ENCODE measurements around the gene C2orf81. TPM values are rescaled to one million over a fixed set of nuclear protein-coding genes. Genes with fewer than 3 reads are reported as not detected.
"Not testable (repeated sequence)": the region's sequence is repeated elsewhere in the genome, so short reads cannot be mapped to it uniquely, and the experiment has no call there.

Gene C2orf81
- 0.34 and 1.3 TPM in 2 replicates for total RNA-seq (2014; rRNA removed; shearing (Covaris generic))

- 0 out of 2 replicates have a peak within 1 kb of the TSS, but pooled peaks have one; percentile 5 for H3K27ac ChIP-seq
- H3K4me1 ChIP-seq (replicated peaks), result peaks cover 12% of the 10 kb centered on the region
- H3K27me3 ChIP-seq (replicated peaks), result peaks cover 7% of the 10 kb centered on the region
- H3K36me3 ChIP-seq, result peaks cover 6% of the 10 kb centered on the region
- peak within 1 kb of the TSS; percentile 48 for H3K4me3 ChIP-seq
- H3K9me3 ChIP-seq (replicated peaks), result no peaks in the 10 kb centered on the region
- peak; percentile 75 to 88 for DNase-seq (ENCODE audit: low read depth in 1 of 2, low spot score in 2 of 2)
Observed at GRCh38 chr2:74421221-74421870, at the start of gene C2orf81, which contains the start of gene WDR54. Gene C2orf81, minus strand, starts transcription at chr2:74421619. Its CDS starts 59 bp downstream, at chr2:74421560. Gene WDR54, plus strand, starts transcription at chr2:74421730. Its CDS starts 424 bp downstream, at chr2:74422154.

DNA sequence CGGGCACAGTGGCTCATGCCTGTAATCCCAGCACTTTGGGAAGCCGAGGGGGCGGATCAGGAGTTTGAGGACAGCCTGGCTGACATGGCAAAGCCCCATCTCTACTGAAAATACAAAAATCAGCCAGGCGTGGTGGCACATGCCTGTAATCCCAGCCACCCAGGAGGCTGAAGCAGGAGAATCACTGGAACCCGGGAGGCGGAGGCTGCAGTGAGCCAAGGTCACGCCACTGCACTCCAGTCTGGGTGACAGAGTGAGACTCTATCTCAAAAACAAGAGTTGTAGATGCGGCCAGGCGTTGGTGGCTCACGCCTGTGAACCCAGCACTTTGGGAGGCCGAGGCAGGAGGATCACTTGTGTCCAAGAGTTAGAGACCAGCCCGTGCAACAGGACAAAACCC is 49.3 kb upstream of the C2orf81 start:
- not testable (repeated sequence) for H3K27me3 ChIP-seq (replicated peaks); H3K9me3 ChIP-seq (replicated peaks); H3K4me3 ChIP-seq; DNase-seq (ENCODE audit: low read depth in 1 of 2, low spot score in 2 of 2); H3K27ac ChIP-seq
- Histone ChIP-seq H3K36me3 (peaks cover 31% of the 10 kb centered on the region), H3K4me1 (replicated peaks) (peaks cover 13% of the 10 kb centered on the region)

DNA sequence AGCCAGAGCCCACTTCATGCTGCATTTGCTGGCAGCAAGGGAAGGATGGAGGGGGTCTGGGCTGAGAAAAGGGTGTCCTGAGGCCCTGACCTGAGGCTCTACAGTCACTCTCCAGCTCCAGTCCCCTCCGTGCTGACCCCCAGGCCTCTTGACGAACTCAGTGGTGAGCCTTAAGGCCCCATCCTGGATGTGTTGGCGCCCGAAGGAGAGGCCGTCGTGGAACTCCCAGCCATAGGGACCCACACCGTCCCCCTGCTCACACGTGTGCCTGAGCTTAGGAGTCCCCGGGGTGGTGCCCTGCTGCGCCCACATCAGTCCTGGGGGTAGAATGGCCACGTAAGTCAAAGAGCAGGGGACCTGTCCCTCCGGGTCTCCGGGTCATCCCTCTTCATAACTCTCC is 43.0 kb upstream of the C2orf81 start:
- no peak for DNase-seq (ENCODE audit: low read depth in 1 of 2, low spot score in 2 of 2)

DNA sequence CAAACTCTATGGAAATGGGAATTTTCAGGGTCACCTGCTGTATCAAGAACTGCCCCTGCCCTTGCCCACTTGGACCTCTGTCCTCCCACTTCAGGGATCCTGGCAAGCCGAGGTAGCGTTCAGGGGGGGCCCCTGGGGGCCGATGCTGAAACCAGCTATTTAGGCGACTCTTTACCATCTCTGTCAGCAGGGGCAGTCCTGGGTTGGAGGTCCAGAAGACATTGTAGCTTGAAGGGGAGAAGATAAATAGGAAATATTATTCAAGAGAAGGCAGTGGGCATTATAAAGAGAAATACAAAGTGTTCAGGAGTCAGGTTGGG is 41.3 kb upstream of the C2orf81 start:
- H3K4me3 ChIP-seq, result no peak overlapping the region
- H3K27me3 ChIP-seq (replicated peaks), result no peaks in the 10 kb centered on the region
- peaks cover 34% of the 10 kb centered on the region for H3K36me3 ChIP-seq
- no peaks in the 10 kb centered on the region for H3K9me3 ChIP-seq (replicated peaks)
- DNase-seq (ENCODE audit: low read depth in 1 of 2, low spot score in 2 of 2), result no peak
- no peak overlapping the region for H3K27ac ChIP-seq
- peaks cover 8% of the 10 kb centered on the region for H3K4me1 ChIP-seq (replicated peaks)

More for the DNA sequence above, 43.0 kb upstream of the C2orf81 start:
- H3K9me3 ChIP-seq (replicated peaks), result no peaks in the 10 kb centered on the region
- H3K27ac ChIP-seq, result no peak overlapping the region
- peaks cover 34% of the 10 kb centered on the region for H3K36me3 ChIP-seq
- peaks cover 8% of the 10 kb centered on the region for H3K4me1 ChIP-seq (replicated peaks)
- peak overlapping the region; percentile 85 for H3K4me3 ChIP-seq
- no peaks in the 10 kb centered on the region for H3K27me3 ChIP-seq (replicated peaks)

DNA sequence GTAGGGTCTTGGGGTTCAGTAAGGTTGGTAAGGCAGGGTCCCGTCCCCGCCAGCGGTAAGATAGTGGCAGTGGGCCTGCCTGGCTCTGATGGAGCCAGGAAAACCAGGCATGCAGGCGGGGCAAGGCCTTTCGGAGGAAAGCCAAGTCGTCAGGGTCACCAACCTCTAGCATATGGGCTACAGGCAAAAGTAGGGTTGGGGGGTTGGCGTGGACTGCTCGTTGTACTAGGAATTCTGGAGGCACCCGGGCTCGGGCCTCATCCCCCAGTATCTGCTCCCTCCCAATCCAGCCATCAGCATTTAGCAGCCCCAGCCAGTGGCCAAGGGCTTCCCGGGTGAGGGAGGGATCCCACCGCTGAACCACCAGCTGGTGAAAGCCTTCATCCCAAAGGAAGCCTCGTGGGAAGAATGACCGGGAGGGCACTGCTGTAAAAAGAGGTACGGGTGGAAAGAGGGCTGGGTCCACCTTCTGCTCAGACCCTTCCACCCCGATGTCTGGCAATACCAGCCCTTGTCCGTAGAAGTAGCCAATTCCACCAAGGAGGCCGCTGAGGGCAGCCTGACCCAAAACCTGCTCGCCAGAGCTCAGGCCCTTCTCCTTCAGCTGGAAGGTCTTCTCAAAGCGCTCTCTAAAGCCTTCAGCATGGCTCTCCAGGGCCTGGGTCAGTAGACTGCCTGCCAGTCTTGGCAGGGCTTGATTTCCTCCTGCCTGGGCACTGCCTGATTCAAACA is 40.8 kb upstream of the C2orf81 start:
- no peak for DNase-seq (ENCODE audit: low read depth in 1 of 2, low spot score in 2 of 2)
- H3K4me1 ChIP-seq (replicated peaks), result peaks cover 9% of the 10 kb centered on the region
- peaks cover 34% of the 10 kb centered on the region for H3K36me3 ChIP-seq
- no peaks in the 10 kb centered on the region for H3K9me3 ChIP-seq (replicated peaks)
- H3K27ac ChIP-seq, result no peak overlapping the region
- H3K27me3 ChIP-seq (replicated peaks), result no peaks in the 10 kb centered on the region
- H3K4me3 ChIP-seq, result no peak overlapping the region

DNA sequence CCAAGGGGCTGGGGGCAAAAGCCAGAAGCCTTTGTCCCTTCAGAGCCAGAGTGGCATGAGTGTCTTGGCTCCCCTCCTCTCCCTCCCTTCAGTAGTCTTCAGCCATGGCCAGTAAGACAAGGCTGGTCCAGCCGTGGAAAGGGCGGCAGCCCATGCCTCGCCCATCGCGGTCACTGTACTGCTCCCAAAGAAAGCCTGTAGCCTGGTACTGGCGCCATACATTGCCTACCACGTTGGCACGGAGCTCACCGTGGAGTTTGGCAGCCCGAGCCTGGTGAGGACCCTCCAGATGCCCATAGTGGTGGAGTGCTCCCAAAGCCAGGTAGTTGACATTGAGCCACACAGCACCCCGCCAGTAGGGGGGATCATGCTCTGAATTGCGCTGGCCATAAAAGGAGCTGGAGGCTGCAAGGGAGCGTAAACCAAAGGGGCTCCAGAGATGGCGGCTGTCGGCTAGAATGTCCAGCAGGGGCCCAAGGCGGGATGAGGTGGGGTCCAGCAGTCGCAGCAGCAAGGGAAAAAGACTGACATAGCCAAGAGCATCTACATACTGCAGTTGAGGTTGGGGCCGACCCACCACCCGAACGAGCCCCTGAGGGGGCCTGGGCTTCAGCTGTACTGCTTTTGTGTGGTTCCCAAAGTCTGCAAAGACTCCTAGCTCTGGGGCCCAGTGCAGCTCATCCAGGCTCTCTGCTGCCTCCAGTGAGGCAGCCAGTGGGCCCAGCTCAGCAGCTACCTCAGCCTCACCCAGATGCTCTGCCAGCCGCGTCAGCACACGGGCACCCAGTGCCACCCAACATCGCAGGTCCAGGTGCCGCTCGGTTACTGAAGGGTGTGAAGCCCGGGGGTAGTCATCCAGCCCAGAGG is 40.0 kb upstream of the C2orf81 start:
- peaks cover 15% of the 10 kb centered on the region for H3K4me1 ChIP-seq (replicated peaks)
- DNase-seq (ENCODE audit: low read depth in 1 of 2, low spot score in 2 of 2), result no peak
- no peak overlapping the region for H3K4me3 ChIP-seq
- H3K36me3 ChIP-seq, result peaks cover 41% of the 10 kb centered on the region
- no peak overlapping the region for H3K27ac ChIP-seq
- H3K27me3 ChIP-seq (replicated peaks), result no peaks in the 10 kb centered on the region
- no peaks in the 10 kb centered on the region for H3K9me3 ChIP-seq (replicated peaks)

DNA sequence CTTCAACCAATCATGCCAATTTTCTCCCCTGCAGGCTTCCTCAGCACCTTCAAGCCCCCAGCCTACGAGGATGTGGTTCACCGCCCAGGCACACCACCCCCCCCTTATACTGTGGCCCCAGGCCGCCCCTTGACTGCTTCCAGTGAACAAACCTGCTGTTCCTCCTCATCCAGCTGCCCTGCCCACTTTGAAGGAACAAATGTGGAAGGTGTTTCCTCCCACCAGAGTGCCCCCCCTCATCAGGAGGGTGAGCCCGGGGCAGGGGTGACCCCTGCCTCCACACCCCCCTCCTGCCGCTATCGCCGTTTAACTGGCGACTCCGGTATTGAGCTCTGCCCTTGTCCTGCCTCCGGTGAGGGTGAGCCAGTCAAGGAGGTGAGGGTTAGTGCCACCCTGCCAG is 38.8 kb upstream of the C2orf81 start:
- peaks cover 42% of the 10 kb centered on the region for H3K36me3 ChIP-seq
- H3K4me3 ChIP-seq; H3K9me3 ChIP-seq (replicated peaks); H3K27me3 ChIP-seq (replicated peaks); H3K27ac ChIP-seq; DNase-seq (ENCODE audit: low read depth in 1 of 2, low spot score in 2 of 2): not testable (repeated sequence)
- peaks cover 21% of the 10 kb centered on the region for H3K4me1 ChIP-seq (replicated peaks)

DNA sequence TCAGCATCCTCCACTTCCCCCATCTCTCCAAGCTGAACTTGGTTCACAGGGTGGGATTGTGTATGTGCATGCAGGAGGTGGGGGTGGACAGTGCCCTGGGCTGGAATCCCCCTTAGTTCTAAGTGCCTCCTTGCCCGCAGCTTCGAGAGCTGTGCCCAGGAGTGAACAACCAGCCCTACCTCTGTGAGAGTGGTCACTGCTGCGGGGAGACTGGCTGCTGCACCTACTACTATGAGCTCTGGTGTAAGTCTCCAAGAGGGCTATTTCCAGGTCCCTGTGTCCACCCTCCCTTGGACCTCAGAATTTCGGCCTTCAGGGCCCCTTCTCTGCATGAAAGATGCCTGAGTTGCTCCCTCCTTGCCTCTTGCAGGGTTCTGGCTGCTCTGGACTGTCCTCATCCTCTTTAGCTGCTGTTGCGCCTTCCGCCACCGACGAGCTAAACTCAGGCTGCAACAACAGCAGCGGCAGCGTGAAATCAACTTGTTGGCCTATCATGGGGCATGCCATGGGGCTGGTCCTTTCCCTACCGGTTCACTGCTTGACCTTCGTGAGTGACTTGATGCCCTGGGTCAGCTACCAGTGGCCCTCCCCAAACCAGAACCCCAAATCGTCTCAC is 38.2 kb upstream of the C2orf81 start:
- not testable (repeated sequence) for H3K27me3 ChIP-seq (replicated peaks); DNase-seq (ENCODE audit: low read depth in 1 of 2, low spot score in 2 of 2); H3K27ac ChIP-seq; H3K9me3 ChIP-seq (replicated peaks); H3K4me3 ChIP-seq
- Histone ChIP-seq H3K36me3 (peaks cover 37% of the 10 kb centered on the region), H3K4me1 (replicated peaks) (peaks cover 19% of the 10 kb centered on the region)

DNA sequence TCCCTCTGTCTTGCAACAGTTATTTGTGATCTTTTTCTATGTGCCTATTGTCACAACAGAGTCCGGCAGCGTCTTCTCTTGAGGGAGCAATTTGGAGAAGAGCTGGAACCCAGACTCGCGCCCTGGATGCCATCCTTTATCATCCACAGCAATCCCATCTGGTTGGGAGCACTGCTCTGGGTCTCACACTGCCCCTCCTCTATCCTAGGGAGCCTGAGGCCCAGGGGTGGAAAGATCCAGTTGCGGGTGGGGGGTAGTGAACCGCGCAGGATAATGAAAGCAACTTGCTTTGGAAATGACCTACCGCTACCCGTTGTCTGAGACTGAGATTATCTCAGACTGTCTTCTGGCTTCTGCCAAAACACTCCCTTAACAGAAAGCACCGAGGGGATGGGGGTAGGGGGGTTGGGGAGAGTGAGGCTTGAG is 37.5 kb upstream of the C2orf81 start:
- peaks cover 37% of the 10 kb centered on the region for H3K36me3 ChIP-seq
- DNase-seq (ENCODE audit: low read depth in 1 of 2, low spot score in 2 of 2), result no peak
- H3K27ac ChIP-seq, result no peak overlapping the region
- no peaks in the 10 kb centered on the region for H3K9me3 ChIP-seq (replicated peaks)
- peaks cover 16% of the 10 kb centered on the region for H3K4me1 ChIP-seq (replicated peaks)
- peak overlapping the region; percentile 53 for H3K4me3 ChIP-seq
- H3K27me3 ChIP-seq (replicated peaks), result no peaks in the 10 kb centered on the region

DNA sequence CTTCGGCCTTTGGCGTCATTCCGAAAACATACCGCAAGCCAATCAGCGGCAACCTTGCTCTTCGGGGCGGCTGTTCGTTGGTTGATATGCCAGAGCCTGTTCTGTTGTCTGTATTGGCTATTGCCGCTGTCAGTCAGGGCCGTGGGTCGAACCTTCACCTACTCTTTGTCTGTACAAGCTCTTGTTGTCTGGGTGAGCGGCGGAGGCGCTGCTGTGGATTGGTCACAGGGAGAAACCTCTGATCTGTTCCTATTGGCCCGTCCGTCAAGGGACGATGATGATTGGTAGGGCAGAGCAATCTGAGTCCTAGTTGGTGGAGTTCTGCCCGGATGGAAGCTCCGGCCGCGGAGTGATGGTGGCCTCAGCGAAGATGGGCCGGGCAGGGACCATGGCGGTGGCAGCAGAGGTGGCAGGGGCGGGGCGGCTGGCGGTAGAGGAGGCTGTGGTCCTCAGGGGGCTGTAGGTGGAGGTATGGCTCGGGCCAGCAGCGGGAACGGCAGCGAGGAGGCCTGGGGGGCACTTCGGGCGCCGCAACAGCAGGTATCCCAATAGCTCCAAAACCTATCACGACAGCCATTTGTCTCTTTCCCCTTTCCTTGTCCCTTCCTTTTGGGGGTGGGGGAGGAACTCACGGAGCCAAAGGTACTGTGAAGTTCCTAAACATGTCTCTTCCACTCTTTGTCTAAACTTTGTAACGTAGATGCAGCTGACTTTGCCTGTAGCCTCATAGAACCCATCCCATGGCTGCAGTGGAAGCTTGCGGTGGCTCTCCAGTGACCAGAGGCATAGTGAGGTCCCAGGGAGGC is 36.9 kb upstream of the C2orf81 start, which contains the start of gene WBP1:
WBP1 (plus strand) TSS at position 307 of the 806 bp plus-strand sequence; CDS start at position 472, 165 bp downstream.
- Histone ChIP-seq H3K4me1 (replicated peaks) (peaks cover 16% of the 10 kb centered on the region), H3K27me3 (replicated peaks) (no peaks in the 10 kb centered on the region), H3K9me3 (replicated peaks) (no peaks in the 10 kb centered on the region), H3K4me3 (peak within 1 kb of the TSS; percentile 53), H3K36me3 (peaks cover 37% of the 10 kb centered on the region), H3K27ac (peak within 1 kb of the TSS; percentile 2; the same call in 1 of the 2 replicates)
- peak; percentile 99 to 100 for DNase-seq (ENCODE audit: low read depth in 1 of 2, low spot score in 2 of 2)

DNA sequence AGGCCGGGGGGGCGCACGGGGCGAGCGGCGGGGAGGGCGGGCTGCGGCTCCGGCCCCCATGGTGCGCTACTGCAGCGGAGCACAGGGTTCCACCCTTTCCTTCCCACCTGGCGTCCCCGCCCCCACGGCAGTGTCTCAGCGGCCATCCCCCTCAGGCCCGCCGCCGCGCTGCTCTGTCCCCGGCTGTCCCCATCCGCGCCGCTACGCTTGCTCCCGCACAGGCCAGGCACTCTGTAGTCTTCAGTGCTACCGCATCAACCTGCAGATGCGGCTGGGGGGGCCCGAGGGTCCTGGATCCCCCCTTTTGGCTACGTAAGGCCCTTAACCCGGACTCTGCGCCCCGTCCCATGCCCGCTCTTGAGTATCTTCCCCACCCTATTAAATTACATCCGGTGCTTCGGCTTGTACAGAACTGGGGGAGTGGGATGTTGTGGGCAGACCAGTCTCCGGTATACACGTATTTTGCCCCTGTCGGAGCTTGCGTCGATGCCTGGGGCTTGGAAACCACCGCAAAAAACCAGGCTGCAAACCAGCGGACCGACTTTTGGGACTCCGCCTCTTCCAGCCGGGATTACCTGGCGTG is 36.2 kb upstream of the C2orf81 start:
- Histone ChIP-seq H3K4me3 (peak overlapping the region; percentile 53), H3K27ac (peak overlapping the region; percentile 2; the same call in 1 of the 2 replicates), H3K27me3 (replicated peaks) (no peaks in the 10 kb centered on the region), H3K36me3 (peaks cover 30% of the 10 kb centered on the region), H3K9me3 (replicated peaks) (no peaks in the 10 kb centered on the region), H3K4me1 (replicated peaks) (peaks cover 16% of the 10 kb centered on the region)
- DNase-seq (ENCODE audit: low read depth in 1 of 2, low spot score in 2 of 2), result no peak

DNA sequence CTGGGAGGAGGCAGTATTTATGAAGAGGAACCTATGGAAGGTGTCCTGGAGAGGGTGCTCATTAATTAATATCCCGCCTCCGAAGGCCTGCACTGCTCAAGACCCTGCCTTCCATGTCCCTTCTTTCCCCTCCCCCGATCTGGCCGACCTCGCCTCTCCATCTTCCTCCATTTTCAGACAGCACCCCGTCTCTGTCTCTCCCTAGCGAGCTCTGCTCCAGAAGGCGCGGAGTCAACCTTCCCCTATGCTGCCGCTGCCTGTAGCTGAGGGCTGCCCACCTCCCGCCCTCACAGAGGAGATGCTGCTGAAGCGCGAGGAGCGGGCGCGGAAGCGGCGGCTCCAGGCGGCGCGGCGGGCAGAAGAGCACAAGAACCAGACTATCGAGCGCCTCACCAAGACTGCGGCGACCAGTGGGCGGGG is 35.7 kb upstream of the C2orf81 start:
- H3K4me1 ChIP-seq (replicated peaks), result peaks cover 16% of the 10 kb centered on the region
- no peaks in the 10 kb centered on the region for H3K27me3 ChIP-seq (replicated peaks)
- peak overlapping the region; percentile 53 for H3K4me3 ChIP-seq
- H3K9me3 ChIP-seq (replicated peaks), result no peaks in the 10 kb centered on the region
- peaks cover 25% of the 10 kb centered on the region for H3K36me3 ChIP-seq
- no peak overlapping the region for H3K27ac ChIP-seq
- DNase-seq (ENCODE audit: low read depth in 1 of 2, low spot score in 2 of 2), result no peak
